NCI-H460 (cell line): Measurements from ENCODE around the gene RND3. TPM values are rescaled to one million over a fixed set of nuclear protein-coding genes. Genes with fewer than 3 reads are reported as not detected.

Experiments used
- DNase-seq: peaks from one replicate; pipeline ENCODE4 v3.0.0-alpha.2; 2016; ENCODE audit warnings: low read depth; ENCODE audit errors: extremely low read depth
- total RNA-seq: library from RNA; depleted of rRNA; stranded (reverse); fragments of >200 nt; shearing (Covaris generic); gene quantifications from 2 replicates; pipeline ENCODE4 v1.2.3, GENCODE V29; 2014

The RND3 gene
- total RNA-seq, 1 experiment from 2014 or later, result 87.3 TPM

GRCh38 chr2:150476809-150477302, 10.6 kb downstream of the RND3 start:
- DNase-seq, result no peak

DNA sequence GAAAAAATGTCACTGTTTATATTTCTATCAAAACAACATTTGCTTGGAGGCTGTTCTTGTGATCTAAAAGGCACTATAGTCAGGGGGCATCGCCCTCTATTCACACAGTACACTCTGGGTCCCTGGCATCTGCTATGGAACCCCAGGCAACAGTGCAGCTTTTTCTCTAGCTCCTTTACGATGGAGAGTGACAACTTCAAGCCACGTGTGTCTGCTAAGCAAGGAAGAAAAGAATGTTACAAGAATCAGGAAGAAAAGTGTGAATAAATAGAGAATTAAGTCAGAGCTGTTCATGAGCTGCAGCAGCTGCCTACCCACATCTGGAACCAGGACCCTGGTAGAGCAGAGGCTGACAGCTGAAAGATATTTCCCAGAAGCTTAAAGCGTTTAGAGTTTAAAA, 11.2 kb downstream of the RND3 start:
- DNase-seq, result no peak

GRCh38 chr2:150475479-150476250, 11.8 kb downstream of the RND3 start:
- no peak for DNase-seq

GRCh38 chr2:150474326-150475074, 13.0 kb downstream of the RND3 start:
- DNase-seq, result no peak

DNA sequence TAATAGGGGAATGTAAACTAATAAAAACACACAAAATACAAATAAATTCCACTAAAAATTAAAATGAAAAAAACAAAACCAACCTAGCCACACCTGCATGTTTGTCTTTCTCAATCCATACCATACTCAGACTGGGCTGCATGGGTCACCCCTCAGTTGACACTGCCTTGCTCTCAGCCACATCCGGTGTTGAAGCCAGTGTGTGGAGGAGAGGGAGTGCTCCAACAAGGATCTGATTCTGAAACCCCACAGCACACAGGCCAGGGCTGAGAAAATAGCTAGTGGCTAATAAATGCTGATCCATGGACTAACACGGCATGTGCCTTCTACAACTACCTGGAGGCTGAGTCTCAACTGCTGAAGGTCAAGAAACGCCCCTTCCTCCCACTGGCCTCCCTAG, 13.7 kb downstream of the RND3 start:
- no peak for DNase-seq

GRCh38 chr2:150472511-150472899, 15.0 kb downstream of the RND3 start:
- no peak for DNase-seq

DNA sequence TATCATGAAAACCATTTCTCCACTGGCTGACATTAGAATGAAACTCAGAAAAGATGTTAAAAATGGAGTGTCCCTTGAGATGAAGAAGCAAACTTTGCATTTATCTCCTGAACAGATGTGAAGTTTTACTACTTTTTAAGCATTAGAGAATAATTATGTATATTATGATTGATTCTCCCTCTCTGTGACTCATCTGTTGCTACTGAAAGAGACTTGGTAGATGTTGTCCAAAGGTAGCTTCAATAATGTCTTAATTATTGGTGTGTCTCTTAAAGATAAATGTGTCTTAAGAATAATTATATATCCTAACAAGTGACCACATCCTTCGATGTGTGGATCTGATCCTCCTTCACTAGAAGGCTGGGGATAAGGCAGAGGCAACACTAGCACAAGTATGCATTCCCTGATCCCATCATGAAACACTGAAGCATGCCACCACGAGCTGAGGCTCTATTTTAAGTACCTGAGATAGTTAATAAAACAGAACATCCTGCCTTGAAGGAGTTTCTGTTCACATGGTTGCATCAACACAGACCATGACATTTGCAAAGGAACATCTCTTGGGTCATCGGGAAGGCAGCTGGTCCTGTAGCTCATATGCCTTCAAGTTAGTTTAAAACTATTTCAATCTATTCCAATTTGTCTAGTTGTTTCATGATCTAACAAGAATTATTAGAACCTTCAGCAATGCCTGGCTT, 15.5 kb downstream of the RND3 start:
- DNase-seq, result no peak

- no peak for DNase-seq
Observed at GRCh38 chr2:150470435-150470834, 17.0 kb downstream of the RND3 start.

- no peak for DNase-seq
Observed at GRCh38 chr2:150469706-150470274, 17.7 kb downstream of the RND3 start.

DNA sequence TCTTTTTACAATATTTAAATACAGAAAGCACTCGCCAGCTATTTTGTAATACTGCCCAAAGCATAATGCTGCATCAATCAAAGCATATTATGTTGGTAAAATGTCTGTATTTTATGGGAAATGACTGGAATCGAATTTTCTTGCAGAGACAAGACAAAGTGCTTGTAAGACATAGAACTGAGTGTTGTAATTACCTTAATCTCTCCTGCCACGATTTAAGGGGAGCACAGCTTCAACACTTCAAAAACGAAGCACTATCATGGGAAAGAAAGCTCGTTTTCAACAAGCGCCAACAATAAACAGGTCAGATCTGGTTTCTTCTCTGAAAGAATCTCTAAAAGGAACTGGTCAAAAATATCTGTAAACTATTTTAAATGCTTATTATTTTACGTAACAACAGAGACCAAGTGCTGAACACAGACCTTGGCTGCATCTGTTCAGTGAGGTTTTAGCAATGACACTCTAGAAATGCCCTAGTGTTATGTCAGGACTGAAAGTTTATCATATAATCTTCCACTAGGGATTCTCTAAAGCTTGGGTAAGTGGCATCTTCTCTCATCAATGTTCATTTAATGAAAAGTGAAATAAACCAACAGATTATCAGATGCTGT, 19.0 kb downstream of the RND3 start:
- no peak for DNase-seq

GRCh38 chr2:150467621-150467963, 19.9 kb downstream of the RND3 start:
- DNase-seq, result no peak

GRCh38 chr2:150466741-150467620, 20.5 kb downstream of the RND3 start:
- DNase-seq, result no peak

GRCh38 chr2:150465703-150466569, 21.5 kb downstream of the RND3 start:
- no peak for DNase-seq

- no peak for DNase-seq
Observed at GRCh38 chr2:150464986-150465385, 22.5 kb downstream of the RND3 start.

DNA sequence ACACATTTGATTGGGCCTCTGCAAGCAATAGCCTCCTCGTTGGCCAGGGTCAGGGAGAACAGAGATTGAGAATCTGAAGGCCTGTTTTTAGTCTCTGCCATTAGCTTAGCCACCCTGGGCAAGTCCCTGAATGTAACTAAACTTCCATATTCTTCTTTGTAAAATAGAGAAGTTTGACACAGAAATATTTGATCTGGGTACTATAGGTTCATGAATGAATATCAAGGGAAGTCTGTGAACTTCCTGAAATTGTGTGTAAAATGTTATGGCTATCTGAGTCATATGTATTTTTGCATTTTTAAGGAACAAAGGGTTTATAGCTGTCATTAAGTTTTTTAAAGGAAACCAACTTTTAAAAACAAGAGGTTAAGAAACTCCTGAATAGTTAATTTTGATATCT, 23.2 kb downstream of the RND3 start:
- no peak for DNase-seq

- DNase-seq, result no peak
Observed at GRCh38 chr2:150462770-150463169, 24.7 kb downstream of the RND3 start.

DNA sequence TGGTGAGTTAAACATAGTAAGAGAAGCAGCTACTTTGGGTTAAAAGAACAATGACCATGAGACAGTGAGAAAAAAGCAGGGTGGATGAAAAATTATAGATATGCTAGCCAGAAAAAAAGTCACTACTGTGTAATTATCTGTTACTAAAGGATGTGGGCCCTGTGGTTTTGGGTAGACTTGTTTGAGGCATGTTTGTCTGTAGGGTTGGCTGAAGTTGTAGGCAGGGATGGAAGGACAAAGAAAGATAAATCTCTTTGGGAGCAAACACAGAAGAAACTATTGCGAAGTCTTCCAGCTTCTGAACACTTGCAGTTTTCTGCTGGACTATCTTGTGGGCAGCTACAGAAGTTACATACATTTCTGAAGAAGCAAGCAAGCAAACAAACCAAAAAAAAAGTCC, 28.2 kb downstream of the RND3 start:
- DNase-seq, result no peak

- no peak for DNase-seq
Observed at GRCh38 chr2:150450765-150451164, 36.7 kb downstream of the RND3 start.

DNA sequence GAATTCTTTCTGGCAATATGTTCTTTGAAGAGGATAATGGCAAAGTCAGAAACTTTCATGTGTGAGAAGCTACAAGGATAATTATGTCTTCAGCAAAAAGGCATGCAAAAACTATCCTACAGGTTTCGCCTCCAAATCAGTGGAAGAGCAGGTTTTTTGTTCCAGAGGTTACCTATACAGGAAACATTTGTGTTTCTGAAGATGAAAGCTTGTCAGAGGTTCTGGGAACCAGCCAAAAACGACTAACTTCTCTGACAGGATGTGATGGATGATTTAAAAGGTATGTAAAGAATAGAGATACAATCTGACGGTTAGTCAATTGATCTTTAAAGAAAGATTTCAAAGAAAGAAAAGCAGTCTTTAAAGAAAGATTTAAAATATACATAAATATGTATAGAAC, 37.6 kb downstream of the RND3 start:
- no peak for DNase-seq
